ENCODE measurements around the gene SMG1. TPM values are rescaled to one million over a fixed set of nuclear protein-coding genes. Genes with fewer than 3 reads are reported as not detected.

The SMG1 gene
- total RNA-seq, 4 donors from 2014 or later, result 37.8 to 102 (median 54.6) TPM

GRCh38 chr16:18809165-18809564 is 117.0 kb downstream of the SMG1 start:
- H3K4me1 ChIP-seq, result peaks cover 0 to 6% (median 0%) of the 10 kb centered on the region in 3 donors
- H3K4me3 ChIP-seq, result no peak overlapping the region
- H3K9me3 ChIP-seq, result no peaks in the 10 kb centered on the region
- intact Hi-C loops (cut with DNase I), result no loop called here
- H3K27me3 ChIP-seq, result no peaks in the 10 kb centered on the region
- peaks cover 0 to 90% (median 39%) of the 10 kb centered on the region in 3 donors for H3K36me3 ChIP-seq
- no peak overlapping the region for H3K27ac ChIP-seq
- no peak for TF ChIP-seq POLR2A (IDR thresholded peaks at IDR 0.05)
- TF ChIP-seq CTCF (IDR thresholded peaks at IDR 0.05), result no peak
- 88 to 91% methylated on average over 12 of the region's 13 CpGs for WGBS, 2 donors
- DNase-seq, result no peak

GRCh38 chr16:18805257-18805773 is 120.9 kb downstream of the SMG1 start:
- intact Hi-C loops (cut with DNase I), result no loop called here
- WGBS, 2 donors, result 21 to 25% methylated on average over 2 of the region's 2 CpGs
- peaks cover 0 to 55% (median 24%) of the 10 kb centered on the region in 3 donors for H3K36me3 ChIP-seq

DNA sequence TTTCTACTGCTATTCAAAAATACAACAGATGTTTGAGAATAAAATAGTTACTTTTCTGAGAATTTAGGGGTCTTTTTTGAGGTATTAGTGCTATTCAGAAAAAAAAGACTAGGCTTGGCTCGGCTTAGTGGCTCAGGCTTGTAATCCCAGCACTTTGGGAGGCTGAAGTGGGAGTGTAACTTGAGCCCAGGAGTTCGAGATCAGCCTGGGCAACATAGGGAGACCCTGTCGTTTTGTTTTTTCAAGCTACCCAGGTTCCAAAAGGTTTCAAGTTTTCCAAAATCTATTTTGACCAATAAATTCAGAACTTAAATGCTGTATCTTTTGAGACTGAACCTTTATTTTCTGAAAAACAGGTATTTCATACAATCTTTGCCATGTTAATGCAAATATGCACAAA is 121.7 kb downstream of the SMG1 start:
- no peak for DNase-seq
- Histone ChIP-seq H3K27ac (peak overlapping the region in 3 of 4 donors; percentile 4 to 51 (median 46)), H3K27me3 (no peaks in the 10 kb centered on the region), H3K4me1 (peaks cover 8 to 31% (median 16%) of the 10 kb centered on the region in 3 donors), H3K4me3 (no peak overlapping the region), H3K9me3 (no peaks in the 10 kb centered on the region), H3K36me3 (peaks cover 0 to 47% (median 20%) of the 10 kb centered on the region in 3 donors)
- intact Hi-C loops (cut with DNase I), result no loop called here
- TF ChIP-seq CTCF (IDR thresholded peaks at IDR 0.05), result no peak
- TF ChIP-seq POLR2A (IDR thresholded peaks at IDR 0.05), result no peak
- WGBS, 2 donors, result 54 to 61% methylated on average over 3 of the region's 3 CpGs

More at GRCh38 chr16:18805257-18805773, 120.9 kb downstream of the SMG1 start:
- no peak overlapping the region for H3K4me3 ChIP-seq
- H3K27me3 ChIP-seq, result no peaks in the 10 kb centered on the region
- peak overlapping the region in 2 of 4 donors; percentile 7 to 9 for H3K27ac ChIP-seq
- TF ChIP-seq POLR2A (IDR thresholded peaks at IDR 0.05) (no peak), CTCF (IDR thresholded peaks at IDR 0.05) (no peak)
- no peaks in the 10 kb centered on the region for H3K9me3 ChIP-seq
- no peak for DNase-seq
- H3K4me1 ChIP-seq, result peaks cover 3 to 23% (median 8%) of the 10 kb centered on the region in 3 donors

GRCh38 chr16:18803569-18804462 is 122.4 kb downstream of the SMG1 start:
- Histone ChIP-seq H3K27ac (peak overlapping the region in 2 of 4 donors; percentile 46 to 51), H3K27me3 (no peaks in the 10 kb centered on the region), H3K36me3 (peaks cover 0 to 40% (median 13%) of the 10 kb centered on the region in 3 donors), H3K4me1 (peaks cover 8 to 38% (median 20%) of the 10 kb centered on the region in 3 donors), H3K4me3 (no peak overlapping the region), H3K9me3 (no peaks in the 10 kb centered on the region)
- WGBS, 2 donors, result 45 to 50% methylated on average over 5 of the region's 5 CpGs
- intact Hi-C loops (cut with DNase I), result no loop called here
- DNase-seq, result no peak
- TF ChIP-seq CTCF (IDR thresholded peaks at IDR 0.05) (no peak), POLR2A (IDR thresholded peaks at IDR 0.05) (no peak)

DNA sequence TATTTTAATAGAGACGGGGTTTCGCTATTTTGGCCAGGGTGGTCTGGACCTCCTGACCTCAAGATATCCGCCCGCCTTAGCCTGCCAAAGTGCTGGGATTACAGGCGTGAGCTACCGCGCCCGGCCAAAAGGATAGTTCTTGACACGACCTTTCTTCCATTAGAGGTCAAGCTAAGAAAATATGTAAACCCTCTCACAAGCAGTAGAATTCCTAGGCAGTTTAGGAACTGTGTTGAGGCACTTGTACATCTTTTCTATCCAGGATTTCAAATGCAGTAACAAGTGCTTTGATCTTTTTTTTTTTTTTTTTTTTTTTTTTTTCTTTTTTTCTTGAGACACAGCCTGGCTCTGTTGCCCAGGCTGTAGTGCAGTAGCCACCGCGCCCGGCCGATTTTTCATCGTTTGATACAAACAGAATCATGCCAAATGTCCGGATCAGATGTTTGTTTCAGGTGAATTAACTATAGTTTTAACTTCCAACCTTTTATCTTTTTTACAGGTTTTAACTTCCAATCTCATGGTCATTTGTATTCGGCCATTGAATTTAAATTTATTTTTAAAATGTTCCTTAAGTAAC is 123.4 kb downstream of the SMG1 start:
- Histone ChIP-seq H3K9me3 (no peaks in the 10 kb centered on the region), H3K36me3 (peaks cover 0 to 37% (median 7%) of the 10 kb centered on the region in 3 donors), H3K27me3 (no peaks in the 10 kb centered on the region), H3K4me1 (peaks cover 8 to 48% (median 20%) of the 10 kb centered on the region in 3 donors), H3K4me3 (no peak overlapping the region), H3K27ac (peak overlapping the region in 1 of 4 donors; percentile 95)
- intact Hi-C loops (cut with DNase I), result no loop called here
- 85 to 92% methylated on average over 16 of the region's 16 CpGs for WGBS, 2 donors
- no peak for DNase-seq
- TF ChIP-seq POLR2A (IDR thresholded peaks at IDR 0.05) (no peak), CTCF (IDR thresholded peaks at IDR 0.05) (no peak)
